Activated naive CD4-positive, alpha-beta T cell treated with anti-CD3 and anti-CD28 coated beads, Interleukin-2, amount 50 U/mL, for 72 hours (primary cell): Measurements from ENCODE around the gene METTL27. TPM values are rescaled to one million over a fixed set of nuclear protein-coding genes. Genes with fewer than 3 reads are reported as not detected.
A peak's percentile ranks its signal among the peaks of the same experiment; 100 is the strongest.
"Not testable (repeated sequence)": the region's sequence is repeated elsewhere in the genome, so short reads cannot be mapped to it uniquely, and the experiment has no call there.

Source experiments
- ATAC-seq, 2 donors: fragments of 150-1000 bp; cut with Tn5 transposase; 2 replicates each; pipeline ENCODE4 v1.10.0; 2021; ENCODE audit warnings: mild to moderate bottlenecking in 2 of 2, moderate library complexity in 2 of 2
- DNase-seq, 2 donors: peaks; one replicate each; pipeline ENCODE4 v3.0.0; 2021 to 2022; ENCODE audit warnings: low spot score in 2 of 2
- H3K27ac Mint-ChIP-seq, 2 donors: one replicate each; pipeline ENCODE4 v1.8.0; 2022; ENCODE audit warnings: mild to moderate bottlenecking in 2 of 2, mixed read lengths in 2 of 2
- H3K36me3 Mint-ChIP-seq, 2 donors: one replicate each; pipeline ENCODE4 v1.8.0; 2022; ENCODE audit warnings: mixed read lengths in 2 of 2
- H3K9me3 Mint-ChIP-seq, 2 donors: one replicate each; pipeline ENCODE4 v1.8.0; 2022; ENCODE audit warnings: mixed read lengths in 2 of 2
- total RNA-seq, 2 donors: library from RNA; stranded (reverse); gene quantifications; one replicate each; pipeline ENCODE4 v1.2.3, GENCODE V29; 2022

Gene METTL27
- total RNA-seq, 2 donors from 2014 or later, result 0.50 to 3.4 TPM

GRCh38 chr7:73830681-73831583, 11.4 kb downstream of the METTL27 start, which contains the start of gene CLDN4:
Gene CLDN4, plus strand, starts transcription at chr7:73830996. Its CDS starts 206 bp downstream, at chr7:73831202.
- DNase-seq (no peak), ATAC-seq (no peak)

GRCh38 chr7:73829921-73830680, 12.2 kb downstream of the METTL27 start:
- H3K9me3 Mint-ChIP-seq, result no peaks in the 10 kb centered on the region
- DNase-seq (no peak), ATAC-seq (no peak)
- H3K36me3 Mint-ChIP-seq, result no peaks in the 10 kb centered on the region
- no peak overlapping the region for H3K27ac Mint-ChIP-seq

More at GRCh38 chr7:73830681-73831583, 11.4 kb downstream of the METTL27 start, which contains the start of gene CLDN4:
- Mint-ChIP-seq H3K36me3 (no peaks in the 10 kb centered on the region), H3K9me3 (no peaks in the 10 kb centered on the region), H3K27ac (no peak within 1 kb of the TSS)

GRCh38 chr7:73829505-73829904, 12.8 kb downstream of the METTL27 start:
- Mint-ChIP-seq H3K27ac (no peak overlapping the region), H3K9me3 (no peaks in the 10 kb centered on the region), H3K36me3 (no peaks in the 10 kb centered on the region)
- ATAC-seq, result no peak
- no peak for DNase-seq

GRCh38 chr7:73828972-73829371, 13.3 kb downstream of the METTL27 start:
- Mint-ChIP-seq H3K27ac (peak overlapping the region; percentile 23 to 60), H3K9me3 (no peaks in the 10 kb centered on the region)
- DNase-seq, result no peak

GRCh38 chr7:73828107-73828803, 14.1 kb downstream of the METTL27 start:
- Mint-ChIP-seq H3K27ac (peak overlapping the region in 1 of 2 donors; percentile 23), H3K9me3 (no peaks in the 10 kb centered on the region), H3K36me3 (no peaks in the 10 kb centered on the region)
- DNase-seq (no peak), ATAC-seq (peak; percentile 82 to 87)

More at GRCh38 chr7:73828972-73829371, 13.3 kb downstream of the METTL27 start:
- ATAC-seq, result no peak
- H3K36me3 Mint-ChIP-seq, result no peaks in the 10 kb centered on the region

- no peaks in the 10 kb centered on the region for H3K36me3 Mint-ChIP-seq
- H3K9me3 Mint-ChIP-seq, result no peaks in the 10 kb centered on the region
- ATAC-seq (peak in 1 of 2 donors; percentile 8), DNase-seq (no peak)
- no peak overlapping the region for H3K27ac Mint-ChIP-seq
Measured at GRCh38 chr7:73827567-73828106, 14.7 kb downstream of the METTL27 start.

- H3K9me3 Mint-ChIP-seq, result no peaks in the 10 kb centered on the region
- ATAC-seq (no peak), DNase-seq (no peak)
- H3K27ac Mint-ChIP-seq, result no peak overlapping the region
- H3K36me3 Mint-ChIP-seq, result no peaks in the 10 kb centered on the region
Measured at GRCh38 chr7:73824986-73825385, 17.3 kb downstream of the METTL27 start.

GRCh38 chr7:73823873-73824592, 18.3 kb downstream of the METTL27 start:
- Mint-ChIP-seq H3K27ac (no peak overlapping the region), H3K9me3 (no peaks in the 10 kb centered on the region), H3K36me3 (no peaks in the 10 kb centered on the region)
- ATAC-seq, result no peak
- no peak for DNase-seq

- ATAC-seq (no peak), DNase-seq (no peak)
- H3K9me3 Mint-ChIP-seq, result no peaks in the 10 kb centered on the region
Measured at GRCh38 chr7:73823257-73823656, 19.1 kb downstream of the METTL27 start.

GRCh38 chr7:73822319-73823173, 19.8 kb downstream of the METTL27 start:
- Mint-ChIP-seq H3K36me3 (no peaks in the 10 kb centered on the region), H3K9me3 (no peaks in the 10 kb centered on the region), H3K27ac (no peak overlapping the region)
- DNase-seq, result no peak
- no peak for ATAC-seq

More at GRCh38 chr7:73823257-73823656, 19.1 kb downstream of the METTL27 start:
- H3K36me3 Mint-ChIP-seq, result no peaks in the 10 kb centered on the region
- H3K27ac Mint-ChIP-seq, result no peak overlapping the region

GRCh38 chr7:73821597-73822285, 20.6 kb downstream of the METTL27 start:
- not testable (repeated sequence) for H3K9me3 Mint-ChIP-seq, DNase-seq, H3K36me3 Mint-ChIP-seq, H3K27ac Mint-ChIP-seq, ATAC-seq

- H3K9me3 Mint-ChIP-seq, result no peaks in the 10 kb centered on the region
- DNase-seq (no peak), ATAC-seq (no peak)
- H3K36me3 Mint-ChIP-seq, result no peaks in the 10 kb centered on the region
- H3K27ac Mint-ChIP-seq, result no peak overlapping the region
Measured at GRCh38 chr7:73820013-73820412, 22.3 kb downstream of the METTL27 start.

GRCh38 chr7:73817121-73817520, 25.2 kb downstream of the METTL27 start:
- DNase-seq (no peak), ATAC-seq (no peak)
- Mint-ChIP-seq H3K9me3 (no peaks in the 10 kb centered on the region), H3K27ac (peak overlapping the region in 1 of 2 donors; percentile 16), H3K36me3 (peaks cover 0 to 8% of the 10 kb centered on the region in 2 donors)

GRCh38 chr7:73815436-73815835, 26.9 kb downstream of the METTL27 start:
- peaks cover 0 to 8% of the 10 kb centered on the region in 2 donors for H3K36me3 Mint-ChIP-seq
- H3K27ac Mint-ChIP-seq, result no peak overlapping the region
- DNase-seq, result no peak
- no peak for ATAC-seq
- no peaks in the 10 kb centered on the region for H3K9me3 Mint-ChIP-seq
